22Rv1 (cell line): ENCODE measurements around the gene MAP4K4.

Experiments used
- ZFX ChIP-seq: fragments of 450-650 bp; IDR thresholded peaks from 2 replicates; pipeline ENCODE4 v1.6.1; 2017; ENCODE audit warnings: antibody characterized with exemption, borderline replicate concordance
- TF ChIP-seq, protein P1 (sequence below): fragments of 450-650 bp; IDR thresholded peaks from 2 replicates; pipeline ENCODE4 v1.5.1; 2017; ENCODE audit warnings: mild to moderate bottlenecking

GRCh38 chr2:101773137-101773536 is 75.6 kb downstream of the MAP4K4 start:
- TF ChIP-seq, protein P1, sequence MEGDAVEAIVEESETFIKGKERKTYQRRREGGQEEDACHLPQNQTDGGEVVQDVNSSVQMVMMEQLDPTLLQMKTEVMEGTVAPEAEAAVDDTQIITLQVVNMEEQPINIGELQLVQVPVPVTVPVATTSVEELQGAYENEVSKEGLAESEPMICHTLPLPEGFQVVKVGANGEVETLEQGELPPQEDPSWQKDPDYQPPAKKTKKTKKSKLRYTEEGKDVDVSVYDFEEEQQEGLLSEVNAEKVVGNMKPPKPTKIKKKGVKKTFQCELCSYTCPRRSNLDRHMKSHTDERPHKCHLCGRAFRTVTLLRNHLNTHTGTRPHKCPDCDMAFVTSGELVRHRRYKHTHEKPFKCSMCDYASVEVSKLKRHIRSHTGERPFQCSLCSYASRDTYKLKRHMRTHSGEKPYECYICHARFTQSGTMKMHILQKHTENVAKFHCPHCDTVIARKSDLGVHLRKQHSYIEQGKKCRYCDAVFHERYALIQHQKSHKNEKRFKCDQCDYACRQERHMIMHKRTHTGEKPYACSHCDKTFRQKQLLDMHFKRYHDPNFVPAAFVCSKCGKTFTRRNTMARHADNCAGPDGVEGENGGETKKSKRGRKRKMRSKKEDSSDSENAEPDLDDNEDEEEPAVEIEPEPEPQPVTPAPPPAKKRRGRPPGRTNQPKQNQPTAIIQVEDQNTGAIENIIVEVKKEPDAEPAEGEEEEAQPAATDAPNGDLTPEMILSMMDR, result no peak
- TF ChIP-seq ZFX, result no peak
